KG1 (cell line): ENCODE results near the gene MAD1L1.
"Not testable (repeated sequence)": the region's sequence is repeated elsewhere in the genome, so short reads cannot be mapped to it uniquely, and the experiment has no call there.

Experiments used
- DNase-seq: peaks from one replicate; lab custom pipeline; 2025; lab: John Stamatoyannopoulos, UW

MAD1L1 gene

GRCh38 chr7:1894313-1894900 is 338.3 kb downstream of the MAD1L1 start:
- no peak for DNase-seq

GRCh38 chr7:1893451-1893850 is 339.3 kb downstream of the MAD1L1 start:
- DNase-seq: no peak

- no peak for DNase-seq
Observed at GRCh38 chr7:1893036-1893435, 339.7 kb downstream of the MAD1L1 start.

- DNase-seq: no peak
Observed at GRCh38 chr7:1892011-1892965, 340.5 kb downstream of the MAD1L1 start.

GRCh38 chr7:1890289-1891235 is 342.2 kb downstream of the MAD1L1 start:
- no peak for DNase-seq

GRCh38 chr7:1889556-1890181 is 343.1 kb downstream of the MAD1L1 start:
- no peak for DNase-seq

GRCh38 chr7:1889091-1889490 is 343.7 kb downstream of the MAD1L1 start:
- DNase-seq: no peak

GRCh38 chr7:1888425-1888824 is 344.3 kb downstream of the MAD1L1 start:
- DNase-seq: no peak

GRCh38 chr7:1887251-1887650 is 345.5 kb downstream of the MAD1L1 start:
- no peak for DNase-seq

GRCh38 chr7:1886361-1887064 is 346.2 kb downstream of the MAD1L1 start:
- DNase-seq: no peak

GRCh38 chr7:1885465-1886226 is 347.1 kb downstream of the MAD1L1 start:
- DNase-seq: no peak

GRCh38 chr7:1884583-1885350 is 348.0 kb downstream of the MAD1L1 start:
- no peak for DNase-seq

GRCh38 chr7:1883834-1884582 is 348.7 kb downstream of the MAD1L1 start:
- DNase-seq: no peak

GRCh38 chr7:1883031-1883761 is 349.5 kb downstream of the MAD1L1 start:
- DNase-seq: no peak

GRCh38 chr7:1882451-1882850 is 350.3 kb downstream of the MAD1L1 start:
- no peak for DNase-seq

- DNase-seq: no peak
Observed at GRCh38 chr7:1881946-1882345, 350.8 kb downstream of the MAD1L1 start.

- not testable (repeated sequence) for DNase-seq
Observed at GRCh38 chr7:1876641-1877040, 356.1 kb downstream of the MAD1L1 start.
